GM19452 (cell line): ENCODE results near the gene SRPX2.

Source experiments
- ATAC-seq: cut with Tn5 transposase; IDR thresholded peaks from one replicate; pipeline ENCODE4 v1.9.1; 2021; ENCODE audit not compliant: unreplicated experiment

Gene SRPX2

DNA sequence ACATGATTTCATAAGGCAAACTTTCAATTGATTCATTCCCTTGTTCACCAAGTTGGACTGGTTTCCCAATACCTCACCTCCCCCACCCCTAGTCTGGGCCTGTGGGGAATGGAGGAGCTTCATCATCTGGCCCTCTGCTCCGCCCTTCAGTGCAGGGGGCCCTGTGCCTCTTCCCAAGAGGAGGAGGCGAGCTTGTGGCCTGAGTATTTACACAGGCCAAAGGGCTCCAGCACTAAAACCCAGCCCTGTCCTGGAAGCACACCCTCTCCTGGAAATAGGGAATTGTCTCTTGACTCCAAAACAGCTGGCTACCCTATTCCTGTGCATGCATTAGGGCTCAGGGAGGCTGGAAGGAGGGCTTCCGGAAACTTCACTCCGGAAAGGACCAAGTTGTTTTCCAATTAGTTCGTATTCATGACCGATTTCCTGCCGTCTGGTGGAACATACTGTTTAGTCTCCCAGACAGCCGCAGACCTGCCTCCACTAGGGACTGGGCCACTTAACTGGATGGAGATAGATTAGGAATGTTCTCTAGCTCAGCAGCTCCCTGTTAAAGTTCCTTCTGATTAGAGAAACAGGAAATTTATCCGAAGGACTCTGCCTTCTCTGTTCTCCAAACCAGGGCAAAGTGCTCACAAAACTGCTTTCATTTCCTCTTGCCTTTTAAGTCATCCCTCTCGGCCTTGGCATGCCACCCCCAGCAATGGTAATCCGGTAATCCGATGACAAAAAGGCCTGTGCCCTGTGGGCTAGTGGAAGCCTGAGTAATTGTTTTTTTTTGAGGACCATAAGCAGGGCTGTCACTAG is 5.8 kb downstream of the SRPX2 start:
- no peak for ATAC-seq

DNA sequence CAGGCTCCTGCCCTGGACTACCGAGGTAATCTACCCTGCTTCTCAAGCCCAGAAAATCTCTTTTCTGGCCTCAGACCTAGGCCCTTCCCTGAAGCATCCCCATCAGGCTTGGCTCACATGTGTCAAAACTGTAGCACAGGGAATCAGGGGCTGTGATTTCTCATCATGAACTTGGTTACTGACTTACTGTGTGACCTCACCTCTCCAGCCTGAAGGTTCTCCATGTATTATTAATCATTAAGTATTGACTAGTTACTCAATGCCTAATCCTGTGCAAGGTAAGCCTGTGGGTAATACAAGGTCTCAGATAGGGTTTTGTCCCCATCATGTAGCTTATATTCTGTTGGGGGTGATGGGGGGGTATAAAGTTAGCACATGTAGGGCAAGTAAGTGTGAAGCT is 6.8 kb downstream of the SRPX2 start:
- ATAC-seq, result peak; percentile 58

DNA sequence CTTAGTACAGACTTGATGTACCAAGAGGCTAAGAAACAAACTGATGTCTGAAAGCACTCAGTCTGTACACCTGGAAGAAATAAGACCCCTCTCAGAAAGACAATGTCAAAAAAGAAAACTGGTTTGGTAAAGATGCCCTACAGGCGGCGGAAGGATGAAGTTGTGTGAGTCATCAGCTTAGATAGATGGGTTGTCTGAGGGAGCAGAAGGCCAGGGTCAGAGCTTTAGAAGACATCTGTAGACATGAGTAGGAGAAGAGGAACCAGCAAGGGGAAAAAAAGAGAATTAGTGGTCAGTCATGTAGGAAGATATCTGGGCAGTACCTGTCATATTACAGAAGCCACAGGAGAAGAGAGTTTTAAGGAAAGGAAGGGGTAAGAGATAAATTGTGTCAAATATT is 8.3 kb downstream of the SRPX2 start:
- no peak for ATAC-seq

DNA sequence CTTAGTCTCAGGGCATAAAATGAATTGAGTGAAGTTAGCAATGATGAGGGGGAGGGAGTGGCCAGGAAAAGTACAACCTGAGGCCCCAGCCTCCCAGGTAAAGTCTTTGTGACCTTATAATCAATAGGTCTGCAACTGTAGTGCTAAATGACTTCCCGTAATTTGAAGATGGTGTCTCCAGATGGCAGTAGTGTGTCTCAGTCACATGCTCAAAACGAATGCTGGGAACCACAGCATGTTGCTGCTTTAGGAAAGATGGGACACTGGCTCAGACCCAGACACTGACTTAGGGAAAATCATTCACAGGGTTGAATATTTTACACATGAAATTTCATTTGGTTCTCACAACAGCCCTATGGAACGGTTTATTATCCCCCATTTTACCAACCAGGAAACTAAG is 10.3 kb downstream of the SRPX2 start:
- no peak for ATAC-seq

DNA sequence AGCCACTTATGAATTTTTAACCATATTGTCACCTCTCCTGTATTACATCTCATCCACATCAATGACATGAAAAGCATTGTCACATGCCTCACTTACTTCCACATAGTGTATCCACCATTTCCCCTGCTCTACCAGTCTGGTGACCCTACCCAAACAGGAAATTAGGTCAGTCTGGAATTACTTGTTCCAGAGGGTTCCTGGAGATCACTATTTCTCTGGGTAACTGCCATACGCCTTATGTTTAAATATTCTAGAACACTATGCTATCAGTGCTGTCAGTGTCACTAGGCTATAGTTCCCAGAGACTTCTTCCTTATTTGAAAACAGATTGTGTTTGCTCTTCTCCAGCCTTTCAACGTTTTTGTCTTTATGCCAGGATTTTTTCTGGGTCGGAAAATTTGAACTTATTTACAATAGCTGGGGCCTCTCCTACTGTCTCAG is 15.0 kb downstream of the SRPX2 start:
- no peak for ATAC-seq

DNA sequence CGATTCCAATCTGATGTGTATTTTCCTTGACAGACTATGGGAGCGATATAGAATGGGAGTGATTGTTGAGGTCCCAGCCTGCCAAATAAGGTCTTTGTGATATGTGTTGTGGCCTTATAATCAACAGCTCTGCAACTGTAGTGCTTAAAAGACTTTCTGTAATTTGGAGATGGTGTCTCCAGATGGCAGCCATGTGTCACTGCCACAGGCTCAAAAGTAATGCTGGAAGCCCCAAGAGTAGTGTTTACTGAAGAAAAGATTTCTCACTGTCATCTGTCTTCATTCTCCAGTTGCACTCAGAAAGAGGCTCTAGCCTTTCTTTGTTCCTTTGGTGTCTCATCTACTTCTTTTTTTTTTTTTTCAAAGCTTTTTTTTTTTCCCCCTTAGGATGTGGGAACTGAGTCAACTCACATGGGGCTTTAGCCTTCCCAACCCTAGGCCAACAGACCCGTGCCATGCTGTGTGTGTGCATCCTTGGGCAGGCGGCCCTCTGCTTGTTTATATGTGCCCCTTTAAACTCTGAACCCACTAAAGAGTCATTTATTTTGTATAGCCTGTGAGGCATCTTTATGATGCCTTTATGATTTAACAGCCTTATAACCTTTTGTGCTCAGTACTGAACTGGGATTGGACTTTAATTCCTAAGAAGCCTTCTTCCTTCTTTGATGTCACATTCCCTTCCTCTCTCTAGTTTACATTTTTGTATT is 15.6 kb downstream of the SRPX2 start:
- ATAC-seq, result no peak

DNA sequence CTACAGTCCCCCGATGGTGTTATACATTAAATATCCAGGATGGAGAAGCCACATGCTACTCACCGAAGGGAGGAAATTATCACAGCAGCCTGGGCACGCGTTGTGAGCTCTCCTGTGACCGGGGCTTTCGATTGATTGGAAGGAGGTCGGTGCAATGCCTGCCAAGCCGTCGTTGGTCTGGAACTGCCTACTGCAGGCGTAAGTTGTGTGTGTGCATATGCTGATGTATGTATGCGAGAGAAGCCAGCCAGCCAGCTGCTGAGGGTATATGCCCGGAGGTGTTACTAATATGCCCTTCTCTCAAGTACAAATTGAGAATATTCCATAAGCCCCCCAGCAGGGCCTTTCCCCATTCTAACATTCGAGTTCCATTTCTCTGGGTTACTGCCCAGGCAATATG is 18.2 kb downstream of the SRPX2 start:
- no peak for ATAC-seq

DNA sequence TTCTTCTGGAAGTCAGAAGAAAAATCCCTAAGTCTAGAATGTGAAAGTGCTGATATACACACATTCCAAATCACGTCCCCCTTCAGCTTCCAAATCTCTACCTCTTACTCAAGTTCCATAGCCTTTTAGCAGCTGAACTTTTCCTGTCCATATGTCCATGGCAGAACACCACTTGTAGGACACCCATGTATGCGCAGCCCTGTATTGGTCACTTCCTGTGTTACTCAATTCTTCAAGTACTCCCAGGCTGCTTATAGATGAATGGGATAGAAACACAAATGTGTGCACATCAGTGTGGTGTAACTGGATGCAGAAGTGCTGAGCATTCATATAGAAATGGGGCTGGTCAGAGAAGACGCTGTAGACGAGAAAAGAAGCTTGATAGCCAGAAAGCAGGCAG is 18.8 kb downstream of the SRPX2 start:
- no peak for ATAC-seq

DNA sequence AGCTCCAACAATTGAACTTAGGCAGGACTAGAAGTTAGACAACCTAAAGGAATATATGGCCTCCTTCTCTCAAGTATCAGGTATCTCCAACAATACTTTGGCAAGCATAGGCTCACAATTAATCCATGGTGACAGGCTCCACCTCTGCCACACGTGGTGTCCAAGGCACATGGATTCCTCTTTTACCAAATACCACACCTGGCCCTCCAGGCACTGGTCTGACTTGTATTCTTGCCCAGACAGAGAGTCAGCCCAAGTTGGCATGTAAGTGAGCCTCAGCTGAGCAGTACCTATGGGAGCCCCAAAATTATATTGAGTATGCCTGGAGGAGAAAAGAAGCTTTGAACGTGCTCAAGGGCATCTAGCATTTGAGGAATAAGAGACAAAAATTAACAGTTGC is 19.6 kb downstream of the SRPX2 start:
- ATAC-seq, result no peak

DNA sequence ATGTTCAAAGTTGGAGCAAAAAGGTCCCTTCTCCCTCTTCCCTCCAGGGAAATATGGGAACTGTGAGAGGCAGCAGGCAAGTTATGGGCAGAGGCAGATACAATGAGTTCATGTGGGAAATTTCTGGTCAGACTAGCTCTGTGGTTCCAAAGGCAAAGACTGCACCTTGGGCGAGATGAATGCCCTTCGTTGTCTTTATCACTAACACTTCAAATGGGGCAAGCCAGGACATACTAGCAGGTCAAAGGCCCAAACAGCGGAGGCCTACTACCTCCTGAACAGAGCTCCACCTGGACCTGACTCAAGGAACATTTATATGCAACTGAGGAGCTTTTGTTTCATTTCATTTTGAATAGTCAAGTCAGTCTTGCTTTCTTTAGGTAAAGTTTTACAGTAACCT is 29.0 kb downstream of the SRPX2 start:
- no peak for ATAC-seq

DNA sequence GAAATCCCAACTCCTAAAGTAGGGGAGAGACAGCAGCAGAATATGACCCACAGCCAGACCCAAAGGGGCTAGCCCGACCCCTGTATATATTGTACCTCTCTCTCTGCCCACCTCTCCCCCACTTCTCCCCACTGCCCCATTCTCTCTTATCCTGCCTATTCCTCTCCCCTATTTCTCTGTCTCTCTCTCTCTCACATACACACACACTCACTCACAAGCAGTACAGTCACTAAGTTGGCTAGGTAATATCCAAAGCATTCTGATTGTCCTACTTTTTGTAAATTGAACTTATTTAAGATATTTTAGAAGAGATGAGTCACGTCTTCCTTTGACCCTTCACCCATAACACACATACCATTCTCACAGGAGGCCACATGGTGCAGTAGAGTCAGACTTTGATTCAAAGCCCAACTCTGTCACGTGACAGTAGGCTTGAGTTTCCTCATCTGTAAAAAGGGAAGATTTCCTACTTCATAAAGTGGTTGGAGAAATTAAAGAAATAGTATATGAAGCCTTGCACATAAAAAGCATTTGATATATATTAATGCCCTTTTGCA is 29.5 kb downstream of the SRPX2 start:
- ATAC-seq, result no peak

DNA sequence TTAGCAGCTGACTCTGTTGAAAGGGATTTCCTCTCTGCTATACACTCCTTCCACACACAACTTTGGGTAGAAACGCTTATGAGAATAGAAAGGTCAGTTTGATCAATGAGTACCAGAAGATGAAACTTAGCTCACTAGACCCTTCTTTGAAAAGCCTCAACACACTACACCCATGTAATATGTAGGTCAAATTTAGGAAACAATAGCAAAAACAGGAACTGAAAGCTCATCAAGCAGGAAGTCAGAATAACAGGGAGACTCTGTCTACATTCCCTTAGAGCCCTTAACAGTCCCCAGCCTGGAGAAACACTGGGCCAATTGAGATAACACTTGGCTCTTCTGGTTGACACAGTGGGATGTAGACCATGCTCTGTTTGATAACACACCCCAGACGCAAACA is 30.7 kb downstream of the SRPX2 start:
- ATAC-seq, result peak; percentile 83

DNA sequence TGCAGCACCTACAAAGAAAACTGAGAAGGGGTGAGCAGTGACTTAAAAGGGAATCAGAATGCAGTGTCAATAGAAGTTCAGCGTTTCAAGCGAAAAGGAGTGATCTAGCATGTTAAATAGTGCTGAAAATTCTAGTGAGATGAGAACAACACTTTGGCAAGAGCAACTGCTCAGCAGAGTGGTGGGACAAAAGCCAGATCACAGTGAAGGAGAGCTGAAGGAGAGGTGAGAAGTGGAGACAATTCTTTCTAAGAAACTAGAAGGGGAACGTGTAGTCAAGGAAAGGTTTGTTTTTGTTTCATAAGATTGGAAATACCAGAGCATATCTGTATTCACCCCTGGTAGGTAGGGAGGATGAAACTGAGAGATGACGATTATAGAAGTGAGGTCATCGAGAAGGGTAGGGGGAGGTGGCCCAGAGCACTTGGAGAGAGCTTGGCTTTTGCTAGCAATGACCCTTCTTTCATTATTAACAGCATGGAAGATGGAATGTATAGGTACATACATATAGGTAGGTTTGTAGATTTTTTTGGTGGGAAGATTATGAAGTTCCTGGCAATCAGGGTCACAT is 33.7 kb downstream of the SRPX2 start:
- ATAC-seq, result no peak

DNA sequence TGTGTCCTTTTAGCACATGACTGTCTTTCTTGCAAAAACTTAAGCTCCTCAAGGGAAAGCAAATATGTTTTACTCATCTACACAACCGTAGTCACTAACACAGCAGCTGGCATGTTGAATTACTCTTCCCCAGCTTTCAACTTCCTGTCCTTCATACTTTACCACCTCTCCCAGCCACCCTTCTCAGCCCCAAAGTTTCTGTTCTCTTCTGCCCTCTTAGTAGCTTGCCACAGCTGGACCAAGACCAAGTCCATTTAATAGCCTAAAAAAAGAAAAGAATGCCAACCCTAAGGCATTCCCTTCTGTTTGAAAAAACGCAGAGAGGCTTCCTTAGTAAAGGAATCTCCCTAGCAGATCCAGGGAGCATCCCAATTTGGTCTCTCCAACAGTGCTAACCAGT is 36.8 kb downstream of the SRPX2 start:
- ATAC-seq, result no peak

DNA sequence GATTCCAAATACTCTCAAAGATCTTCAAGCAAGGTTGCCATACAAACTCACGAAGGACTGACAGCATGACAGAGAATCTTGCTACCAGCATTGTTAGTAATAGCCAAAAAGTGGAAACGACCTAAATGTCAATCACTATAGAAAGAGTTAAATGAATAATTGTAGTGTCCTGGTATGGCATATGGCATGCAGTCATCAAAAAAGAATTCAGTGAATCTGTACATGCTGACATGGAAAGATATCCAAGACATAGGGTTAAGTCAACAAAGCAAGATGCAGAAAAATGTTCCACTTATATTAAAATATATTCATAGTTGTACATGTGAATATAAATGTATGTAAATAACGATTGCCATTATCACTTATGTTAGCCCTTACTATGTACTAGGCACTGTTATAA is 37.6 kb downstream of the SRPX2 start:
- no peak for ATAC-seq

DNA sequence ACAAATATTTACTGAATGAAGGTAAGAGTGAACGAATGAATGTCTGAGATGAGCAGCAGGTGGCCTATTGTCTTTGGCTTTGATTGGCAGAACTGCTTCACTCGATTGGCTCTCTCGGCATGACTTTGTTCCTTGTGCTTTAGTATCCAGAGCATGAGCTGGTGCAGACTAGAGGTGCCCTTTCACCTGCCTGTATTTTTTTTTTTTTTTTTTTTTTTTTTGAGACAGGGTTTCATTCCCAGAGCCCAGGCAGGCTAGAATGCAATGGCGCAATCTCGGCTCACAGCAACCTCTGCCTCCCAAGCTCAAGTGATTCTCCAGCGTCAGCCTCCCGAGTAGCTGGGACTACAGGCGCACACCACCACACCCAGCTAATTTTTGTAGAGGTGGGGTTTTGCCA is 38.9 kb downstream of the SRPX2 start:
- ATAC-seq, result no peak

DNA sequence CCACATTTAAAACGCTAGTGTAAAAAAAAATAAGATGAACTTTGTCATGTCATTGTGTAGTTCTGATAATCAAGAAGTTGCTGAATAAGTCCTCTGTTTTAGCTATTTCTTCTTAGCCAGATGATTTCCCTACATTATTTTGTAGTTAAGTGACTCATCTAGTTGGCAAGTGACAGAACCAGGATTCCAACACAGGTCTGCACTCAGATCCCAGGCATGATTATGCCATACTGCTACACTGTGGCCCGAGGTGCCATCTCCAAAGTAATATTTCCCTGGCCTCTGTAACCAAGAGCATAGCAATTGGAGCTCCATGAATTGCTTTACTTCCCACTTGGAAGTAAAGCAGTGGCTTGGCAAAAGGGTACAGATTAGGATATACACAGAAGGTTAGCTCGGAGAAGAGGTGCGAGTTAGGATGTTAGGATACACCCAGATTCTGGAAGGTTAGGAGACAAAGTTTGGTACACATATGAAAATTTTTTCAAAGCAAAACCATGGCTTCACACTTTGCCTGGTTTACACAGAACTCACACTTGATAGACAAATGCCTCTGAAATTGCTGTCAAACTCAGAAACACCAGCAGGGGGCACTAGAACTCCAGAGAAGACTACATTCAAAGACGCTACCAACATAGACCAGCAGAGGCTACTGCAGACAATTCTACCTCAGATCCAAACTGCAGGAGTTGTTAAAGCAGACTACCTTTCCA is 41.4 kb downstream of the SRPX2 start:
- peak; percentile 63 for ATAC-seq

DNA sequence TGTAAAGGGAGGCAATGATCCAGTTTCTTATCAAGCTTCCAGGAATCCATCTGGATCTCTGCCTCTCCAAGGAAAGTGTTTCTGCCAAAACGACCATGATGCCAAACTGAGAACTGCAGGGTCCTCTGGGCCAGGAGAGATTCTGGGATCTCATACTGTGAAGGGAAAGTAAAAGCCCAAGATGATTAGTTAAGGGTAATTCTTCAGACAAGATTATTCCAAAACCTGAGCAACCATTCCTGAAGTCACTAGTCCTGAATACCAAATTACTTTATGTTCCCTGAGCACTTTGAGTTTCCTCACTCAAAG is 42.0 kb downstream of the SRPX2 start:
- ATAC-seq, result no peak

DNA sequence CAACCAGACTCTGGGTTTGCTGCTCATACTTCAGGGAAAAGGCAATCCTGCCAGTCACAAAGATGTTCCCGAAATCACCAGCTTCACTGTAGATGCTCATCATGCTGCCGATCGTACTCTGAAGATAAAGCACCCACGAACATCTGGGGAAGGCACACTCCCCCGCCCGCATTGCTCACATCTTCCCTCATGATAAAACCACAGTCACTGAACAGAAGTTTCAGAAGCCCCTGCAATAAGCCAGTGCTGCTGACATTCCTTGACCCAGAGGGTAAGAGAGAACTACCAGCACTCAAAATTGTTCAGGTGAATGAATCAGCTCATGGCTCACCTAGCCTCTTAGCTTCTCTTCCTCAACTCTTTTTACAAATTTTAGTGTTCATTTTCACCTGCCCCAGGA is 43.1 kb downstream of the SRPX2 start:
- ATAC-seq, result peak; percentile 37

DNA sequence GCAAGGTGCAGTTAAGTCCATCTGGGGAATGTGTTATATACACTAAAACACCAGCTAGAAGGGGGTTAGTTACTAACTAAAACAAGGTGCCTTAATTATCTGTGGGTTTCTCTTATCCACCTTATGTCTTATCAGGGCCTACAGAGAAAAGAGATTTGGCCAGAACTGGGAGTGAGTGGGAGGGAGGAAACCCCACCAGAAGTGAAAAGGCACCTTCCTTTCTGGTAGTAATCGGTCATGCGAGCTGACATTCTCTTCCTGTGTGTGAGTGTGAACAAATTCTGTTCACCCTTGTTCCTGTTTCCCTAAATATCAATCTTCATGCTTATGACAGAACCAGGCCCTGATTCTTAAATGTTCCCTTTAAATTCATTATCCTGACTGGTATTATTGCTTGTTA is 43.5 kb downstream of the SRPX2 start:
- ATAC-seq, result peak; percentile 70

DNA sequence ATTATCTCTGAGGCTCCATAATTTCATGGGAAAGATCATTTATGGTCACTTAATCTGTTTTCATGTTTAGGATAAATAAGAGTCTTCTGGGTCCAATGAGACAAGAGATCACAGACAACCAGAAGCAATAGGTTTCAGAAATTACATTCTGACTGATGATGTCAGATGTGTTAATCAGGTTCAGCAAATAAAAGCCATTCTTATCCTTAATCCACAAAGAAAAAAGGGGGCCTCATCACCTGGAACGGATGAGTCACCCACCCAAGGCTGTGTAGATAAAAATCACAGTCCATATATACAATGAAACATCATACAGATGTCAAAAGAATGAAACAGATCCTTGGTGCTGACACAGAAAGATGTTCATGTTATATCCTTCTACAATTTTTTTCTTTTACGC is 51.3 kb downstream of the SRPX2 start:
- ATAC-seq, result no peak

DNA sequence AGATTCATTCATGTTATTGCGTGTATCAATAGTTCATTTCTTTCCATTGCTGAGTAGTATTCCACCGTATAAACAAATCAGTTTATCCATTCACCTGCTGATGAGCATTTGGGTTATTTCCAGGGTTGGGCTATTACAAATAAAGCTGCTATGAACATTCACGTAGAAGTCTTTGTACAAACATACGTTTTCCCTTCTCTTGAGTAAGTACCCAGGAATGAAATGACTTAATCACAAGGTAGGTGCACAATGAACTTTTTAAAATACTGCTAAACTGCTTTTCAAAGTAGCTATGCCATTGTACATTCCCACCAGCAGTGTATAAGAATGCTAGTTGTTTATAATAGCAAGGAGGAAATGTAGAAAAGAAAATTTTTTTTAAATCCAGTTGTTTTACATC is 52.0 kb downstream of the SRPX2 start:
- no peak for ATAC-seq
